MM.1S (cell line): ENCODE measurements around the gene URI1.

ENCODE experiments used
- DNase-seq: peaks from one replicate; pipeline ENCODE4 v3.0.0-alpha.2; 2015
- H2AFZ ChIP-seq: fragments of 300-600 bp; sonication (generic); 2 replicates; pipeline ENCODE4 v1.6.0; 2016; ENCODE audit warnings: antibody characterized with exemption, low read length
- H3F3A ChIP-seq: fragments of 300-600 bp; sonication (generic); 2 replicates; pipeline ENCODE4 v1.6.1; 2016; ENCODE audit warnings: mild to moderate bottlenecking, antibody characterized with exemption, low read length, moderate library complexity, mixed read lengths; ENCODE audit not compliant: insufficient read depth
- H3K27ac ChIP-seq: fragments of 300-600 bp; sonication (generic); 2 replicates; pipeline ENCODE4 v1.5.1; 2016; ENCODE audit warnings: mild to moderate bottlenecking, low read length
- H3K27me3 ChIP-seq: fragments of 300-600 bp; sonication (generic); replicated peaks from 2 replicates; pipeline ENCODE4 v1.6.0; 2016; ENCODE audit warnings: low read length; ENCODE audit not compliant: insufficient read depth
- H3K36me3 ChIP-seq: fragments of 300-600 bp; sonication (generic); replicated peaks from 2 replicates; pipeline ENCODE4 v1.6.1; 2016; ENCODE audit warnings: mild to moderate bottlenecking, low read length, mixed read lengths; ENCODE audit not compliant: insufficient read depth
- H3K4me1 ChIP-seq: fragments of 300-600 bp; sonication (generic); 2 replicates; pipeline ENCODE4 v1.6.1; 2016; ENCODE audit warnings: low read length, mixed read lengths
- H3K4me2 ChIP-seq: fragments of 300-600 bp; sonication (generic); 2 replicates; pipeline ENCODE4 v1.6.0; 2016; ENCODE audit warnings: low read depth, low read length
- H3K4me3 ChIP-seq: fragments of 300-600 bp; sonication (generic); 2 replicates; pipeline ENCODE4 v1.5.1; 2016; ENCODE audit warnings: low read length, mixed read lengths
- H3K79me2 ChIP-seq: fragments of 300-600 bp; sonication (generic); 2 replicates; pipeline ENCODE4 v1.6.1; 2016; ENCODE audit warnings: mixed run types, low read length, mixed read lengths
- H3K9ac ChIP-seq: fragments of 300-600 bp; sonication (generic); 2 replicates; pipeline ENCODE4 v1.6.1; 2016; ENCODE audit warnings: low read length, mixed read lengths
- H3K9me2 ChIP-seq: fragments of 300-600 bp; sonication (generic); replicated peaks from 2 replicates; pipeline ENCODE4 v1.6.1; 2016; ENCODE audit warnings: mild to moderate bottlenecking, low read length, mixed read lengths; ENCODE audit not compliant: insufficient read depth
- H3K9me3 ChIP-seq: fragments of 300-600 bp; sonication (generic); replicated peaks from 2 replicates; pipeline ENCODE4 v1.6.1; 2016; ENCODE audit warnings: mild to moderate bottlenecking, low read length, mixed read lengths; ENCODE audit not compliant: insufficient read depth
- H4K20me1 ChIP-seq: fragments of 300-600 bp; sonication (generic); 2 replicates; pipeline ENCODE4 v1.6.1; 2016; ENCODE audit warnings: mild to moderate bottlenecking, low read length, moderate library complexity, mixed read lengths; ENCODE audit not compliant: insufficient read depth
- EZH2 ChIP-seq: fragments of 300-600 bp; sonication (generic); optimal IDR thresholded peaks from 2 replicates; pipeline ENCODE3; 2017; ENCODE audit warnings: low read depth, mild to moderate bottlenecking, antibody characterized with exemption, low read length, mixed read lengths
- EZH2phosphoT487 ChIP-seq: fragments of 300-600 bp; sonication (generic); IDR thresholded peaks from 2 replicates; pipeline ENCODE4 v1.6.1; 2018; ENCODE audit warnings: antibody characterized with exemption, low read length
- TF ChIP-seq, protein P1 (sequence below): fragments of 300-600 bp; sonication (generic); IDR thresholded peaks from 2 replicates; pipeline ENCODE4 v1.5.1; 2016; ENCODE audit warnings: antibody characterized with exemption, low read length, mixed read lengths

Gene URI1

DNA sequence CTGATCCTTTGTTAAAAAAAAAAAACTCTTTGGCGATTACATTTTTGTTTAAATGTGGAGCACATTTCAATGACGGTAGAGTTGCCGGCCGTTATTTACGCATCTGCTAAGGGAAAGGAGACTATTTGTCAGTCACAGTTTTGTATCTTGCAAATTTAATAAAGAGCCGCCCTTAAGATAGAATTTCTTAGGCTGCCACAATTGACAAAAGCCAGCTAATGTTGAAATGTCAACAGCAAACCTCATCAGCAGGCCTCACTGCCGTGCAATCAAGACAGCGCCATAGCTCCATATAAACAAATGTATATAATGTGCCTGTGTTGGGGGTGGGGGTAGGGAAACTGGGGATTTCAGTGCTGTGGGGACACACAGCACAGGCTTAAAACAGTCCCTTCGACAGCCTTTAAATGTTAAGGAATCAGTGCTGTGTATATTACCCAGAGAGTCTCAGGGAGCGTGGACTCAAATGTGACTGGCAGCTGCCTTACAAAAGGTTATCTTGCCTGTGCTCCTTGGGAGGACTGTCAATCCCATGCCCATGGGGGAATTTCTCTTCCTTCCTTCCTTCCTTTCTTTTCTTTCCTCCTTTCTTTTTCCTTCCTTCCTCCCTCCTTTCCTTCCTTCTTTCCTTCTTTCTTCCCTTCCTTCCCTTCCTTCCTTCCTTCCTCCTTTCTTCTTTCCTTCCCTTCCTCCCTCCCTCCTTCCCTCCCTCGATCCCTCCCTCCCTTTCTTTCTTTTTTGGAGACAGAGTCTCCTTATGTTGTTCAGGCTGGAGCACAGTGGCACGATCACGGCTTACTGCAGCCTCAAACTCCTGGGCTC lies 108.0 kb downstream of the URI1 start:
- H3K4me2 ChIP-seq: no peak overlapping the region
- no peaks in the 10 kb centered on the region for H3K9me2 ChIP-seq
- H3K27ac ChIP-seq: no peak overlapping the region
- TF ChIP-seq EZH2: no peak
- TF ChIP-seq, protein P1, sequence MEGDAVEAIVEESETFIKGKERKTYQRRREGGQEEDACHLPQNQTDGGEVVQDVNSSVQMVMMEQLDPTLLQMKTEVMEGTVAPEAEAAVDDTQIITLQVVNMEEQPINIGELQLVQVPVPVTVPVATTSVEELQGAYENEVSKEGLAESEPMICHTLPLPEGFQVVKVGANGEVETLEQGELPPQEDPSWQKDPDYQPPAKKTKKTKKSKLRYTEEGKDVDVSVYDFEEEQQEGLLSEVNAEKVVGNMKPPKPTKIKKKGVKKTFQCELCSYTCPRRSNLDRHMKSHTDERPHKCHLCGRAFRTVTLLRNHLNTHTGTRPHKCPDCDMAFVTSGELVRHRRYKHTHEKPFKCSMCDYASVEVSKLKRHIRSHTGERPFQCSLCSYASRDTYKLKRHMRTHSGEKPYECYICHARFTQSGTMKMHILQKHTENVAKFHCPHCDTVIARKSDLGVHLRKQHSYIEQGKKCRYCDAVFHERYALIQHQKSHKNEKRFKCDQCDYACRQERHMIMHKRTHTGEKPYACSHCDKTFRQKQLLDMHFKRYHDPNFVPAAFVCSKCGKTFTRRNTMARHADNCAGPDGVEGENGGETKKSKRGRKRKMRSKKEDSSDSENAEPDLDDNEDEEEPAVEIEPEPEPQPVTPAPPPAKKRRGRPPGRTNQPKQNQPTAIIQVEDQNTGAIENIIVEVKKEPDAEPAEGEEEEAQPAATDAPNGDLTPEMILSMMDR: no peak
- TF ChIP-seq EZH2phosphoT487: no peak
- H3K9me3 ChIP-seq: no peaks in the 10 kb centered on the region
- H3F3A ChIP-seq: no peaks in the 10 kb centered on the region
- no peaks in the 10 kb centered on the region for H4K20me1 ChIP-seq
- no peak for DNase-seq
- H3K27me3 ChIP-seq: no peaks in the 10 kb centered on the region
- no peak overlapping the region for H3K9ac ChIP-seq
- no peak overlapping the region for H3K4me3 ChIP-seq
- H3K79me2 ChIP-seq: no peaks in the 10 kb centered on the region
- no peaks in the 10 kb centered on the region for H3K36me3 ChIP-seq
- no peak overlapping the region for H2AFZ ChIP-seq
- no peaks in the 10 kb centered on the region for H3K4me1 ChIP-seq

DNA sequence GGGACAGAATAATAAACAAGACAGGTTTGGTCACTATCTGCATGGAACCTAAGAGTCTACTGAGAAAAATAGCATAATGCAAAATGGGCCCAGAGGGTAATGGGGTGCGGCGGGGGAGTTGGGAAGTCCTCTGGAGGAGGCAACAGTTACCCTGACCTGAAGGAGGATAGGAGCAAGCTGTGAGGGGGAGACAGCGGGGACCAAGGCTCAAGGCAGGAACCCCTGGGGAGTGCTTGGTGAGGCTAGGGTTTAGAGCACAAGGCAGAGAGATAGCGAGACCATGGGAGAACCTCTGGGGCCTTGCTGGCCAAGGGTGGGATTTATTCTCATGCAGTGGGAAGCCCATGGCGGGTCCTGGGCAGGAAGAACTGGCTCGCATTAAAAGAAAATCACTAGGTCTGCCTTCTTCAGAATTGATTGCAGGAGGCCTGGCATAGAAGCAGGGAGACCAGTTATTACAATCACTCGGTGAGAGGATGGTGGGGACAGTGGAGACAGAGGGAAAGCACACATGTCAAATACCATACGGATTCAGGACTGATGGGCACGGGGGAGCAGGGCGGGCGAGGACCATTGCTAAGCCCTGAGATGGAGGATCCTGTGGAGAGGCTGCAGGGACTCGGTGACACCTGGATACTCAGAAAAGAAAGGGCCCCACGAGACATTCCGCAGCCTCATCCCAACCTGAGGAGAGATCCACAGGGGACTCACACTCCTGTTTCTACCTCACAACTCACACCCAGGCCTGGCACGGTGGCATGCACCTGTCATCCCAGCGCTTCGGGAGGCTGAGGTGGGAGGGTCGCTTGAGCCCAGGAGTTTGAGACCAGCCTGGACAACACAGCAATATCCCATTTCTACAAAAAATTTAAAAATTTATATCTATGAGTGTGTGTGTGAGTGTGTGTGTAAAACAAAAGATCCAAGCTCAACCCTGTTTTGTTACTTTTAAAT lies 110.4 kb downstream of the URI1 start:
- H3K4me1 ChIP-seq: no peaks in the 10 kb centered on the region
- DNase-seq: no peak
- no peak overlapping the region for H2AFZ ChIP-seq
- no peaks in the 10 kb centered on the region for H3F3A ChIP-seq
- no peaks in the 10 kb centered on the region for H4K20me1 ChIP-seq
- H3K9ac ChIP-seq: no peak overlapping the region
- H3K9me2 ChIP-seq: no peaks in the 10 kb centered on the region
- no peak overlapping the region for H3K4me3 ChIP-seq
- no peaks in the 10 kb centered on the region for H3K79me2 ChIP-seq
- no peaks in the 10 kb centered on the region for H3K36me3 ChIP-seq
- H3K27ac ChIP-seq: no peak overlapping the region
- no peaks in the 10 kb centered on the region for H3K9me3 ChIP-seq
- H3K27me3 ChIP-seq: no peaks in the 10 kb centered on the region; the same call in 1 of the 2 replicates
- TF ChIP-seq EZH2phosphoT487 (no peak), EZH2 (no peak)
- TF ChIP-seq, protein P1: no peak
- H3K4me2 ChIP-seq: no peak overlapping the region

DNA sequence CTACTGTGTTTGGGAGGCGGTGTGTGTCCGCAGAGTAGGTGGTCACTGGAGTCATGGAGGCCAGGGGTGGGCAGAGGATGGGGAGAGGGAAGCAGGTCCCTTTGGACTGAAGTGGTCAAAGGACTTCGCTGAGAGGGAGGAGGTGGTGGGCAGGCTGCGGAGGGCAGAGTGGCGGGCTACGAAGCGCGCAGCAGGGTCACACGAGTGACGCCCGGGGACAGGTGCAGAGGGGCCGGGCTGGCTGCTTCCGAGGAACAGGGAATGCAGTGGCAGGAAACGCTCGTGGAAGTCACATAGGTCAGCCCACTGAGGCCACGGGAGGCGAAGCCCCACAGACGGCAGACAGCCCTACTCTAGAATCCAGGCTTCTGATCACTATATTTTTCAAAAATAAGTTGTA lies 111.5 kb downstream of the URI1 start:
- no peak for DNase-seq

More for the DNA sequence above, 111.5 kb downstream of the URI1 start:
- Histone ChIP-seq H2AFZ (no peak overlapping the region), H3K79me2 (no peaks in the 10 kb centered on the region), H3K27ac (no peak overlapping the region), H3K4me3 (no peak overlapping the region), H3K4me1 (no peaks in the 10 kb centered on the region), H3K36me3 (no peaks in the 10 kb centered on the region), H3K9me2 (no peaks in the 10 kb centered on the region), H3K9me3 (no peaks in the 10 kb centered on the region), H3K9ac (no peak overlapping the region), H3K4me2 (no peak overlapping the region), H4K20me1 (no peaks in the 10 kb centered on the region), H3F3A (no peaks in the 10 kb centered on the region), H3K27me3 (peaks cover 2% of the 10 kb centered on the region)
- TF ChIP-seq EZH2 (no peak), EZH2phosphoT487 (no peak)
- TF ChIP-seq, protein P1: no peak
